ENCODE data around the gene FGR. TPM values are rescaled to one million over a fixed set of nuclear protein-coding genes. Genes with fewer than 3 reads are reported as not detected.
"Not testable (repeated sequence)": the region's sequence is repeated elsewhere in the genome, so short reads cannot be mapped to it uniquely, and the experiment has no call there.

FGR gene
- 1 to 10 TPM in 1 of 2 donors, under 1 TPM in 1; 0.62 to 2.1 TPM for total RNA-seq

DNA sequence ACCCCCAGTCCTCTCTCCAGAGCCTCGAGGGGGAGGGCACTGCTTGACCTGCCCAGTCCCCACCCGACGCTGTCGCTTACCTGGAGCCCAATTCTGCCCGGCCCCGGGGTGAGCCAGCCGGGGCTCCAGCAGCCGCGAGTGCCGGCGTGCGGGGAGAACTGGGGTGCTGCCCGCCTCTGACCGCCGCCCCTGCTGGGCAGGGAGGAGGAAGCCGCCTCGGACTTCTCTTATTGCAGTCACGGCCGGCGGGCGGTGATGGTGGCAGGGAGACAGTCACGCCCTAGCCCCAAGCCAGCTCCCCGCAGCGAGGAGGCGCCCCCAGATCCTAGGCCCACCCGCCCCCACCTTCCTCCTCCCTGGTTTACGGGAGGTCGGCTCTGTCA is at the start of gene FGR:
FGR (minus strand) TSS at position 201 of the 383 bp plus-strand sequence. CDS start 11,269 bp downstream, outside the sequence.
- Mint-ChIP-seq H3K9me3 (no peaks in the 10 kb centered on the region), H3K4me3 (peak within 1 kb of the TSS; percentile 51 to 80), H3K36me3 (ENCODE audit: insufficient read depth in 2 of 2) (no peaks in the 10 kb centered on the region), H3K27ac (peak within 1 kb of the TSS; percentile 59), H3K4me1 (ENCODE audit: low read depth) (peaks cover 69% of the 10 kb centered on the region), H3K27me3 (ENCODE audit: low read depth) (no peaks in the 10 kb centered on the region)
- ATAC-seq (replicated peaks in 1 of 2), result no peak
- no peak for DNase-seq

- peaks cover 5 to 15% of the 10 kb centered on the region in 2 donors for H3K36me3 Mint-ChIP-seq (ENCODE audit: insufficient read depth in 2 of 2)
- H3K27me3 Mint-ChIP-seq (ENCODE audit: low read depth), result peaks cover 7% of the 10 kb centered on the region
- peaks cover 7 to 15% of the 10 kb centered on the region in 2 donors for H3K9me3 Mint-ChIP-seq
- H3K27ac Mint-ChIP-seq, result no peak overlapping the region
- ATAC-seq (replicated peaks in 1 of 2), result no peak
- no peak for DNase-seq
- H3K4me3 Mint-ChIP-seq, result no peak overlapping the region
- peaks cover 6% of the 10 kb centered on the region for H3K4me1 Mint-ChIP-seq (ENCODE audit: low read depth)
These were observed 49.2 kb upstream of the FGR start for GRCh38 chr1:27684176-27684575.

GRCh38 chr1:27682351-27682944 is 47.5 kb upstream of the FGR start:
- Mint-ChIP-seq H3K27ac (no peak overlapping the region), H3K27me3 (ENCODE audit: low read depth) (no peaks in the 10 kb centered on the region), H3K36me3 (ENCODE audit: insufficient read depth in 2 of 2) (peaks cover 8 to 15% of the 10 kb centered on the region in 2 donors), H3K9me3 (peaks cover 7 to 15% of the 10 kb centered on the region in 2 donors), H3K4me3 (no peak overlapping the region), H3K4me1 (ENCODE audit: low read depth) (no peaks in the 10 kb centered on the region)
- ATAC-seq (replicated peaks in 1 of 2) (no peak), DNase-seq (no peak)

- Mint-ChIP-seq H3K9me3 (peaks cover 7 to 15% of the 10 kb centered on the region in 2 donors), H3K36me3 (ENCODE audit: insufficient read depth in 2 of 2) (peaks cover 8 to 15% of the 10 kb centered on the region in 2 donors)
- not testable (repeated sequence) for H3K4me1 Mint-ChIP-seq (ENCODE audit: low read depth); H3K27ac Mint-ChIP-seq; DNase-seq; H3K27me3 Mint-ChIP-seq (ENCODE audit: low read depth); ATAC-seq (replicated peaks in 1 of 2); H3K4me3 Mint-ChIP-seq
These were observed 46.6 kb upstream of the FGR start for GRCh38 chr1:27681580-27681979.

DNA sequence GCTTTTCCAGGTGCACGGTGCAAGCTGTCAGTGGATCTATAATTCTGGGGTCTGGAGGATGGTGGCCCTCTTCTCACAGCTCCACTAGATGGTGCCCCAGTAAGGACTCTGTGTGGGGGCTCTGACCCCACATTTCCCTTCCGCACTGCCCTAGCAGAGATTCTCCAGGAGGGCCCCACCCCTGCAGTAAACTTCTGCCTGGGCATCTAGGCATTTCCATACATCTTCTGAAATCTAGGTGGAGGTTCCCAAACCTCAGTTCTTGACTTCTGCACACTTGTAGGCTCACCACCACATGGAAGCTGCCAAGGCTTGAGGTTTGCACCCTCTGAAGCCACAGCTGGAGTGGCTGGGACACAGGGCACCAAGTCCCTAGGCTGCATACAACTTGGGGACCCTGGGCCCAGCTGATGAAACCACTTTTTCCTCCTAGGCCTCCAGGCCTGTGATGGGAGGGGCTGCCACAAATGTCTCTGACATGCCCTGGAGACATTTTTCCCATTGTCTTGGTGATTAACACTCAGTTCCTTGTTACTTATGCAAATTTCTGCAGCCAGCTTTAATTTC is 45.3 kb upstream of the FGR start:
- not testable (repeated sequence) for H3K27me3 Mint-ChIP-seq (ENCODE audit: low read depth); DNase-seq; ATAC-seq (replicated peaks in 1 of 2); H3K4me1 Mint-ChIP-seq (ENCODE audit: low read depth); H3K4me3 Mint-ChIP-seq; H3K27ac Mint-ChIP-seq
- peaks cover 8 to 15% of the 10 kb centered on the region in 2 donors for H3K36me3 Mint-ChIP-seq (ENCODE audit: insufficient read depth in 2 of 2)
- peaks cover 7 to 15% of the 10 kb centered on the region in 2 donors for H3K9me3 Mint-ChIP-seq

DNA sequence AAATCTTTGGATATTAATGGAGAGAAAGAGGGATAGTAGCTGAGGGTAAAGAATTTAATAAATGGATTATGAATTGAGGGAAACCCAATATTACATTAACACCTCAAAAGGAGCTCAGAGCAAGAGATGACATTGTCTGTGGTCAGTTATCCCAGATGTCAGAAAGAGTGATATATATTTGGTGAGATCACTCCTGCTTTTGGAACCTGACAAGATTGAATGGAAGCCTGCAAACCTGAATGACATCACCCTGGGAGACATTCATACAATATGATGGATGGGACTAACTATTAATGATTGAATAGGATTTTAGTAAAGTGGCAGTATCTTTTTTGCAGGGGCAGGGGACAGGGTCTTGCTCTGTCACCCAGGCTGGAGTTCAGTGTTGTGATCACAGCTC is 43.8 kb upstream of the FGR start:
- H3K27me3 Mint-ChIP-seq (ENCODE audit: low read depth), result no peaks in the 10 kb centered on the region
- peaks cover 8 to 15% of the 10 kb centered on the region in 2 donors for H3K36me3 Mint-ChIP-seq (ENCODE audit: insufficient read depth in 2 of 2)
- ATAC-seq (replicated peaks in 1 of 2), result no peak
- no peak overlapping the region for H3K27ac Mint-ChIP-seq
- peaks cover 7 to 15% of the 10 kb centered on the region in 2 donors for H3K9me3 Mint-ChIP-seq
- no peak for DNase-seq
- no peaks in the 10 kb centered on the region for H3K4me1 Mint-ChIP-seq (ENCODE audit: low read depth)
- H3K4me3 Mint-ChIP-seq, result no peak overlapping the region

DNA sequence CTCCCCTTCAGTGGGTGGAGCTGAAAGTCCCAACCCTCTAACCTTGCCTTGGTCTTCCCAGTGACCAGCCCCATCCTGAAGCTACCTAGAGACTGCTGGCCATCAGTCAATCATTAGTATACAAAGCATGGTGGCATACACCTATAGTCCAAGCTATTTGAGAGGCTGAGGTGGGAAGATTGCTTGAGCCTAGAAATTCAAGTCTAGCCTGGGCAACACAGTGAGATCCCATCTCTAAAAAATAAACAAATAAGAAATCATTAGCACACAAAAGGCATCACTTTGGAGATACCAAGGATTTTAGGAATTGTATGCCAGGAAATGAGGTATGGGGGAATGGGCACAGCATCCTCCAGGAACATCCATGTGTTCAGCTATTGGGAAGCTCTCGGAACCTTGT is 41.4 kb upstream of the FGR start:
- peaks cover 1 to 6% of the 10 kb centered on the region in 2 donors for H3K9me3 Mint-ChIP-seq
- no peak for ATAC-seq (replicated peaks in 1 of 2)
- DNase-seq, result no peak
- H3K4me1 Mint-ChIP-seq (ENCODE audit: low read depth), result peaks cover 11% of the 10 kb centered on the region
- peaks cover 5 to 7% of the 10 kb centered on the region in 2 donors for H3K36me3 Mint-ChIP-seq (ENCODE audit: insufficient read depth in 2 of 2)
- H3K27ac Mint-ChIP-seq, result no peak overlapping the region
- no peaks in the 10 kb centered on the region for H3K27me3 Mint-ChIP-seq (ENCODE audit: low read depth)
- H3K4me3 Mint-ChIP-seq, result no peak overlapping the region

DNA sequence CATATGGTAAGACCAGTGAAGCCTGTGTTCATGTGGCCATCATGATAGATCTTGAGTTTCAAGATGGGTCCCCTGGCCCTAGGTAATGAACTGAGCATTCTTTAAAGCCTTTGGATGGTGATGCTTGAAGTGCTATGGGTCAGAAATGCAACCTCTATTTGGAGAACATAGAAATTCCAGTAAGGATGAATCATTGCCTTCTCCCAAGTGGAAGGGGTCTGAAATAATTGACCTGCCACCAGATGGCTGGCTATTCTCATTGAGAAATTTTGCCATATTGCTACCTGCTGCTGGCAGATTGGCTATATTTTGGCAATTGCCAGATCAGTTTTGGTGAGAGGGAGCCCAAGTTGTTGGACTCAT is 37.7 kb upstream of the FGR start:
- no peaks in the 10 kb centered on the region for H3K36me3 Mint-ChIP-seq (ENCODE audit: insufficient read depth in 2 of 2)
- peak overlapping the region; percentile 92 for H3K27ac Mint-ChIP-seq
- H3K4me1 Mint-ChIP-seq (ENCODE audit: low read depth), result peaks cover 41% of the 10 kb centered on the region
- ATAC-seq (replicated peaks in 1 of 2), result peak in 1 of 2 donors; percentile 2
- no peak for DNase-seq
- H3K27me3 Mint-ChIP-seq (ENCODE audit: low read depth), result no peaks in the 10 kb centered on the region
- H3K9me3 Mint-ChIP-seq, result no peaks in the 10 kb centered on the region
- peak overlapping the region; percentile 88 to 96 for H3K4me3 Mint-ChIP-seq

GRCh38 chr1:27671964-27672749 is 37.2 kb upstream of the FGR start, which contains the start of gene IFI6:
IFI6 (minus strand) TSS chr1:27672192; CDS start chr1:27669314, 2,878 bp downstream.
- no peaks in the 10 kb centered on the region for H3K36me3 Mint-ChIP-seq (ENCODE audit: insufficient read depth in 2 of 2)
- peak within 1 kb of the TSS; percentile 88 to 96 for H3K4me3 Mint-ChIP-seq
- DNase-seq (peak; percentile 78 to 80), ATAC-seq (replicated peaks in 1 of 2) (peak; percentile 94)
- no peaks in the 10 kb centered on the region for H3K27me3 Mint-ChIP-seq (ENCODE audit: low read depth)
- H3K9me3 Mint-ChIP-seq, result no peaks in the 10 kb centered on the region
- peaks cover 41% of the 10 kb centered on the region for H3K4me1 Mint-ChIP-seq (ENCODE audit: low read depth)
- H3K27ac Mint-ChIP-seq, result peak within 1 kb of the TSS; percentile 92

DNA sequence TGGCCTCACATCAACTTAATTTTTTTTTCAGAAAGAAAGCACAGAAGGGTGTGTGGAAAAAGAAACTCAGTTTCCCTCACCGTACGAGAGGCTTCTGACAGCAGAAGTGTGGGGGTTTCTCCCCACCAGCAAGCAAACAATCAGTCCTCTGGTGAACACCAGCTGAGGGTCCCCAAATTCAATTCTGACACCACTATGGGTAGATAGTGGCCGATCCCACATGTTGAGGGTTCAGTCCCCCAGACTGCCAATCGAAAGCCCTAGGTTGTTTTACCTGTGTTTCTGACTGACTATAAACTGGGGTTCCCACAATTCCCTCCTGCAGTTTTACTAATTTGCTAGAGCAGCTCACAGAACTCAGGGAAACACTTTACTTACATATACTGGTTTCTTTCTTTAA is 34.9 kb upstream of the FGR start:
- H3K36me3 Mint-ChIP-seq (ENCODE audit: insufficient read depth in 2 of 2), result peaks cover 0 to 2% of the 10 kb centered on the region in 2 donors
- ATAC-seq (replicated peaks in 1 of 2) (no peak), DNase-seq (no peak)
- H3K9me3 Mint-ChIP-seq, result no peaks in the 10 kb centered on the region
- H3K27ac Mint-ChIP-seq, result no peak overlapping the region
- H3K27me3 Mint-ChIP-seq (ENCODE audit: low read depth), result no peaks in the 10 kb centered on the region
- peak overlapping the region; percentile 70 to 96 for H3K4me3 Mint-ChIP-seq
- peaks cover 41% of the 10 kb centered on the region for H3K4me1 Mint-ChIP-seq (ENCODE audit: low read depth)

DNA sequence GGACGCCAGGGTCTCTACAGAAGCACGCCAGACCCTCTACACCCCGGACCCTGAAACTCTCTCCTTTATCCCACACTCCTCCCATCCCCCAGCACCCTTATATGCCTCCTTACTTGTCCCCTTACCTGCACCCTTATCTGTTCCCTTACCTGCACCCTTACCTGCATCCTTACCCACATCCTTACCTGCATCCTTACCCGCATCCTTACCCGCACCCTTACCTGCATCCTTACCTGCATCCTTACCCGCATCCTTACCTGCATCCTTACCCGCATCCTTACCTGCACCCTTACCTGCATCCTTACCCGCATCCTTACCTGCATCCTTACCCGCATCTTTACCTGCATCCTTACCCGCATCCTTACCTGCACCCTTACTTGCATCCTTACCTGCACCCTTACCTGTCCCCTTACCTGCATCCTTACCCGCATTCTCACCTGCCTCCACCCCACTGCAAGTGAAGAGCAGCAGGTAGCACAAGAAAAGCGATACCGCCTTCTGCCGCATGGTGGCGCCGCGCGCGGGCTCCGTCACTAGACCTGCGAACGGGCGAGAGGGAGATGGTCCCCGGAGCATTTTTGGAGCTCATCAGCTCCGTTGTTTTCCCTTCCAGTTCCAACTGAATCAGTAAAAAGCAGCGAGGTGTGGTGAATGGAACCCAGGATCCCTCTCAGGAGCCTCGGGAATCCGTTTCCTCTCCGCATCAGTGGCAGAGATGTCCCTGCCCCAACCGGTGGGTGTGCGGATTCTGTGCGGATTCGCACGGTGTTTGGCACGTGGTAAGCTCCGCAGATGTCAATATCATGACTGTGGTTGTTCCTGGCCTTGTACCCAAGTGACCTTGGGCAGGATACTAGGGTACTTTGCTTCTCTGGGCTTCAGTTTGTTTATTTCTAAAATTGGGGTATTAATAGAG is 34.1 kb upstream of the FGR start:
- Mint-ChIP-seq H3K27ac (no peak overlapping the region), H3K36me3 (ENCODE audit: insufficient read depth in 2 of 2) (peaks cover 0 to 2% of the 10 kb centered on the region in 2 donors), H3K27me3 (ENCODE audit: low read depth) (no peaks in the 10 kb centered on the region), H3K4me3 (peak overlapping the region; percentile 70 to 96), H3K9me3 (no peaks in the 10 kb centered on the region), H3K4me1 (ENCODE audit: low read depth) (peaks cover 41% of the 10 kb centered on the region)
- DNase-seq (peak; percentile 88 to 92), ATAC-seq (replicated peaks in 1 of 2) (peak; percentile 37 to 42)

DNA sequence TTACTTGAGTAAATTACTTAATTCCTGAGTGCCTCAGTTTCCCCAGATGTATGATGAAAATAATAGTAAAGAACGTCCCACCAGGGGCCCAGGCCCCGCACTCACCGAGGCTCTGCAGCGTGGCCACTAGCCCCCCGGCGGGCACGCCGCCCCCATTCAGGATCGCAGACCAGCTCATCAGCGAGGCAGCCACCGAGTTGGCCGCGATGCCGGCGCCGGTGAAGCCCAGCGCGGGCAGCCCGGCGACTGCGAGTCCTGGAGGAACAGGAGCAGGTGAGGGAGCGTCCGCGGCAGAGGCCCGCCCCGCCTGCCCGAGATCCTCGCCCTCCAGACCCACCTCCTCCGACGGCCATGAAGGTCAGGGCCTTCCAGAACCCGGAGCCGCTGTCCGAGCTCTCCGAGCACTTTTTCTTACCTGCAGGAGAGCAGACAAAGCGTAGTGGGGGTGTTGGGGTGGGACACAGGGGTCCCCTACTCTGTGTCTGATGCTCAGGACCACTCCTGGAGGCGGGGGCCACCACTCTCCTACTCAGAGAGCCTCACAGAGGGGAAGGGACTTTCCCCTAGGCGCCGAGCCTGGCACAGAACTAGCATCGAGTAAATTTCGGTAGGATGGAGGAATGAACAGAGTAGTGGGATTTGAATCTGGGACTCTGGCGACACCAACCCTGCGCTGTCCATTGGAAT is 33.3 kb upstream of the FGR start:
- ATAC-seq (replicated peaks in 1 of 2) (no peak), DNase-seq (no peak)
- H3K27ac Mint-ChIP-seq, result no peak overlapping the region
- H3K27me3 Mint-ChIP-seq (ENCODE audit: low read depth), result no peaks in the 10 kb centered on the region
- no peak overlapping the region for H3K4me3 Mint-ChIP-seq
- H3K4me1 Mint-ChIP-seq (ENCODE audit: low read depth), result peaks cover 43% of the 10 kb centered on the region
- H3K9me3 Mint-ChIP-seq, result no peaks in the 10 kb centered on the region
- peaks cover 0 to 2% of the 10 kb centered on the region in 2 donors for H3K36me3 Mint-ChIP-seq (ENCODE audit: insufficient read depth in 2 of 2)
